Measurements from ENCODE around the gene HTT. TPM values are rescaled to one million over a fixed set of nuclear protein-coding genes. Genes with fewer than 3 reads are reported as not detected.
"Not testable (repeated sequence)": the region's sequence is repeated elsewhere in the genome, so short reads cannot be mapped to it uniquely, and the experiment has no call there.

HTT gene
- total RNA-seq, 1 donor from 2014 or later = 48.0 TPM

- no peaks in the 10 kb centered on the region for H3K27me3 Mint-ChIP-seq
- DNase-seq (ENCODE audit: extremely low spot score, unreplicated experiment) = no peak
- H3K36me3 Mint-ChIP-seq = peaks cover 28% of the 10 kb centered on the region
- no peaks in the 10 kb centered on the region for H3K9me3 Mint-ChIP-seq
- H3K4me1 Mint-ChIP-seq (ENCODE audit: unreplicated experiment) = no peaks in the 10 kb centered on the region
- no peak overlapping the region for H3K27ac Mint-ChIP-seq
- TF ChIP-seq CTCF (conservative IDR thresholded peaks at IDR 0.05) = peak; percentile 55
- H3K4me3 Mint-ChIP-seq = no peak overlapping the region
Measured at GRCh38 chr4:3136454-3136853, 62.0 kb downstream of the HTT start.

- Mint-ChIP-seq H3K4me3 (no peak overlapping the region), H3K27ac (no peak overlapping the region), H3K9me3 (no peaks in the 10 kb centered on the region), H3K36me3 (peaks cover 20% of the 10 kb centered on the region), H3K4me1 (ENCODE audit: unreplicated experiment) (no peaks in the 10 kb centered on the region), H3K27me3 (no peaks in the 10 kb centered on the region)
- no peak for TF ChIP-seq CTCF (conservative IDR thresholded peaks at IDR 0.05)
- DNase-seq (ENCODE audit: extremely low spot score, unreplicated experiment) = no peak
Measured at GRCh38 chr4:3137908-3138307, 63.4 kb downstream of the HTT start.

- no peak for DNase-seq (ENCODE audit: extremely low spot score, unreplicated experiment)
- no peaks in the 10 kb centered on the region for H3K9me3 Mint-ChIP-seq
- H3K27ac Mint-ChIP-seq = no peak overlapping the region
- peak; percentile 42 for TF ChIP-seq CTCF (conservative IDR thresholded peaks at IDR 0.05)
- no peaks in the 10 kb centered on the region for H3K4me1 Mint-ChIP-seq (ENCODE audit: unreplicated experiment)
- H3K36me3 Mint-ChIP-seq = peaks cover 22% of the 10 kb centered on the region
- no peak overlapping the region for H3K4me3 Mint-ChIP-seq
- H3K27me3 Mint-ChIP-seq = no peaks in the 10 kb centered on the region
Measured at GRCh38 chr4:3145234-3145924, 70.9 kb downstream of the HTT start.

- no peak for DNase-seq (ENCODE audit: extremely low spot score, unreplicated experiment)
- no peaks in the 10 kb centered on the region for H3K27me3 Mint-ChIP-seq
- no peak overlapping the region for H3K27ac Mint-ChIP-seq
- TF ChIP-seq CTCF (conservative IDR thresholded peaks at IDR 0.05) = no peak
- peaks cover 27% of the 10 kb centered on the region for H3K36me3 Mint-ChIP-seq
- H3K4me1 Mint-ChIP-seq (ENCODE audit: unreplicated experiment) = no peaks in the 10 kb centered on the region
- H3K9me3 Mint-ChIP-seq = no peaks in the 10 kb centered on the region
- no peak overlapping the region for H3K4me3 Mint-ChIP-seq
Measured at GRCh38 chr4:3148926-3149325, 74.4 kb downstream of the HTT start.

GRCh38 chr4:3151238-3151637, 76.8 kb downstream of the HTT start:
- not testable (repeated sequence) for H3K9me3 Mint-ChIP-seq; H3K4me1 Mint-ChIP-seq (ENCODE audit: unreplicated experiment); H3K27me3 Mint-ChIP-seq; H3K27ac Mint-ChIP-seq; H3K4me3 Mint-ChIP-seq; DNase-seq (ENCODE audit: extremely low spot score, unreplicated experiment)
- peaks cover 35% of the 10 kb centered on the region for H3K36me3 Mint-ChIP-seq

- H3K4me3 Mint-ChIP-seq = no peak overlapping the region
- no peaks in the 10 kb centered on the region for H3K4me1 Mint-ChIP-seq (ENCODE audit: unreplicated experiment)
- H3K27ac Mint-ChIP-seq = no peak overlapping the region
- no peak for TF ChIP-seq CTCF (conservative IDR thresholded peaks at IDR 0.05)
- no peaks in the 10 kb centered on the region for H3K27me3 Mint-ChIP-seq
- peaks cover 11% of the 10 kb centered on the region for H3K9me3 Mint-ChIP-seq
- no peak for DNase-seq (ENCODE audit: extremely low spot score, unreplicated experiment)
- peaks cover 38% of the 10 kb centered on the region for H3K36me3 Mint-ChIP-seq
Measured at GRCh38 chr4:3157366-3157765, 82.9 kb downstream of the HTT start.

All from type B pancreatic cell (in vitro differentiated cells).